K562 (cell line): ENCODE measurements around the gene MMP2.

ENCODE experiments used
- ARID2 ChIP-seq: fragments of 450-650 bp; IDR thresholded peaks from 2 replicates; pipeline ENCODE4 v1.6.1; 2017; ENCODE audit warnings: antibody characterized with exemption, mild to moderate bottlenecking
- BACH1 ChIP-seq: fragments of 200-800 bp; sonication (Bioruptor generic); IDR thresholded peaks from 2 replicates; pipeline ENCODE4 v1.6.1; 2016; ENCODE audit warnings: missing genetic modification characterization, missing compliant biosample characterization
- CREM ChIP-seq: IDR thresholded peaks from 2 replicates; pipeline ENCODE4 v1.6.1; 2014; ENCODE audit warnings: antibody characterized with exemption, low read depth
- FIP1L1 ChIP-seq: fragments of 200-400 bp; formaldehyde crosslinking; IDR thresholded peaks from 2 replicates; pipeline ENCODE4 v1.6.1; 2018; ENCODE audit warnings: mild to moderate bottlenecking, low read depth, low read length; ENCODE audit not compliant: poor library complexity, severe bottlenecking
- KLF1 ChIP-seq: fragments of 450-650 bp; IDR thresholded peaks from 2 replicates; pipeline ENCODE4 v1.6.1; 2016; ENCODE audit warnings: missing genetic modification characterization, missing compliant biosample characterization
- POLR2A ChIP-seq: fragments of 450-650 bp; conservative IDR thresholded peaks from 2 replicates; pipeline ENCODE4 v1.6.1; 2016
- TCF7 ChIP-seq: sonication (generic); IDR thresholded peaks from 2 replicates; pipeline ENCODE4 v1.6.1; 2016; ENCODE audit warnings: antibody characterized with exemption, borderline replicate concordance
- TF ChIP-seq, protein P1 (sequence below), 3 experiments: IDR thresholded peaks in 2 of 3; conservative IDR thresholded peaks in 1 of 3; 2 replicates each; pipeline ENCODE4 v1.5.1; 2011 to 2012; ENCODE audit warnings: low read length in 3 of 3, mild to moderate bottlenecking in 3 of 3, control low read depth in 2 of 3, improper control_type of control experiment in 1 of 3, inconsistent platforms in 1 of 3, low read depth in 1 of 3, mixed read lengths in 1 of 3, moderate library complexity in 1 of 3; ENCODE audit not compliant: insufficient read depth in 2 of 3
- TF ChIP-seq, protein P2 (sequence below): fragments of 250-450 bp; sonication (Bioruptor Pico); IDR thresholded peaks from 2 replicates; pipeline ENCODE4 v1.6.1; 2021; ENCODE audit warnings: mild to moderate bottlenecking

DNA sequence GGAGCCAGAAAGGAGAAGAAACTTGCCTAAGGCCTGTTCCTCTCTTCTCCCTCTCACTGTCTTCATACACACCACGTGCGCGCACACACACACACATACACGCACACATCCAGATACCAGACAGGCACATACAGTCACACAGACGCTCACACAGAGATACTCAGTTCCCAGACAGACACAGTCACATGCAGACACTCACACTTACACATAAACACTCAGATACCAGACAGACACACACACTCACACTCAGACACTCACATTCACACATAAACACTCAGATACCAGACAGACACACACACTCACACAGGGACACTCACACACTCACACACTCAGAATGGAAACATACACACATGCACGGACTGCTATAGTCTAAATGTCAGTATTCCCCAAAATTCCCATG lies 24.1 kb upstream of the MMP2 start:
- no peak for TF ChIP-seq POLR2A
- TF ChIP-seq ARID2, result no peak
- no peak for TF ChIP-seq BACH1
- TF ChIP-seq, protein P1, sequence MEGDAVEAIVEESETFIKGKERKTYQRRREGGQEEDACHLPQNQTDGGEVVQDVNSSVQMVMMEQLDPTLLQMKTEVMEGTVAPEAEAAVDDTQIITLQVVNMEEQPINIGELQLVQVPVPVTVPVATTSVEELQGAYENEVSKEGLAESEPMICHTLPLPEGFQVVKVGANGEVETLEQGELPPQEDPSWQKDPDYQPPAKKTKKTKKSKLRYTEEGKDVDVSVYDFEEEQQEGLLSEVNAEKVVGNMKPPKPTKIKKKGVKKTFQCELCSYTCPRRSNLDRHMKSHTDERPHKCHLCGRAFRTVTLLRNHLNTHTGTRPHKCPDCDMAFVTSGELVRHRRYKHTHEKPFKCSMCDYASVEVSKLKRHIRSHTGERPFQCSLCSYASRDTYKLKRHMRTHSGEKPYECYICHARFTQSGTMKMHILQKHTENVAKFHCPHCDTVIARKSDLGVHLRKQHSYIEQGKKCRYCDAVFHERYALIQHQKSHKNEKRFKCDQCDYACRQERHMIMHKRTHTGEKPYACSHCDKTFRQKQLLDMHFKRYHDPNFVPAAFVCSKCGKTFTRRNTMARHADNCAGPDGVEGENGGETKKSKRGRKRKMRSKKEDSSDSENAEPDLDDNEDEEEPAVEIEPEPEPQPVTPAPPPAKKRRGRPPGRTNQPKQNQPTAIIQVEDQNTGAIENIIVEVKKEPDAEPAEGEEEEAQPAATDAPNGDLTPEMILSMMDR (IDR thresholded peaks at IDR 0.05 in 2 of 3, conservative IDR thresholded peaks at IDR 0.05 in 1 of 3; ENCODE audit: insufficient read depth in 2 of 3, low read depth in 1 of 3, low read length in 3 of 3), result no peak
- TF ChIP-seq, protein P2, sequence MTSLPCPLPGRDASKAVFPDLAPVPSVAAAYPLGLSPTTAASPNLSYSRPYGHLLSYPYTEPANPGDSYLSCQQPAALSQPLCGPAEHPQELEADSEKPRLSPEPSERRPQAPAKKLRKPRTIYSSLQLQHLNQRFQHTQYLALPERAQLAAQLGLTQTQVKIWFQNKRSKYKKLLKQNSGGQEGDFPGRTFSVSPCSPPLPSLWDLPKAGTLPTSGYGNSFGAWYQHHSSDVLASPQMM (CRISPR knock-in tag), result no peak
- no peak for TF ChIP-seq CREM
- no peak for TF ChIP-seq TCF7
- no peak for TF ChIP-seq KLF1
- TF ChIP-seq FIP1L1, result no peak
